ENCODE results near the gene TMEM151B.
"Not testable (repeated sequence)": the region's sequence is repeated elsewhere in the genome, so short reads cannot be mapped to it uniquely, and the experiment has no call there.

Gene TMEM151B

GRCh38 chr6:44228031-44228430 is 42.2 kb upstream of the TMEM151B start:
- no peak overlapping the region for H3K4me3 ChIP-seq (ENCODE audit: low read length)

GRCh38 chr6:44228433-44228832 is 41.8 kb upstream of the TMEM151B start:
- no peak overlapping the region for H3K4me3 ChIP-seq (ENCODE audit: low read length)
- TF ChIP-seq ZNF274 (IDR thresholded peaks at IDR 0.05; ENCODE audit: low read depth, low read length) = no peak

More at GRCh38 chr6:44228031-44228430, 42.2 kb upstream of the TMEM151B start:
- TF ChIP-seq ZNF274 (IDR thresholded peaks at IDR 0.05; ENCODE audit: low read depth, low read length) = no peak

- no peak for TF ChIP-seq ZNF274 (IDR thresholded peaks at IDR 0.05; ENCODE audit: low read depth, low read length)
- no peak overlapping the region for H3K4me3 ChIP-seq (ENCODE audit: low read length)
These were observed 41.4 kb upstream of the TMEM151B start for GRCh38 chr6:44228836-44229235.

GRCh38 chr6:44229376-44230033 is 40.7 kb upstream of the TMEM151B start:
- H3K4me3 ChIP-seq (ENCODE audit: low read length) = no peak overlapping the region
- TF ChIP-seq ZNF274 (IDR thresholded peaks at IDR 0.05; ENCODE audit: low read depth, low read length) = no peak

GRCh38 chr6:44230034-44230675 is 40.1 kb upstream of the TMEM151B start:
- no peak overlapping the region for H3K4me3 ChIP-seq (ENCODE audit: low read length)
- TF ChIP-seq ZNF274 (IDR thresholded peaks at IDR 0.05; ENCODE audit: low read depth, low read length) = no peak

GRCh38 chr6:44231426-44231825 is 38.8 kb upstream of the TMEM151B start:
- not testable (repeated sequence) for H3K4me3 ChIP-seq (ENCODE audit: low read length)

GRCh38 chr6:44232676-44233566 is 37.3 kb upstream of the TMEM151B start:
- no peak overlapping the region for H3K4me3 ChIP-seq (ENCODE audit: low read length)
- TF ChIP-seq ZNF274 (IDR thresholded peaks at IDR 0.05; ENCODE audit: low read depth, low read length) = no peak

GRCh38 chr6:44233567-44234100 is 36.6 kb upstream of the TMEM151B start:
- H3K4me3 ChIP-seq (ENCODE audit: low read length) = no peak overlapping the region
- no peak for TF ChIP-seq ZNF274 (IDR thresholded peaks at IDR 0.05; ENCODE audit: low read depth, low read length)

GRCh38 chr6:44234101-44235025 is 35.9 kb upstream of the TMEM151B start:
- H3K4me3 ChIP-seq (ENCODE audit: low read length) = no peak overlapping the region
- TF ChIP-seq ZNF274 (IDR thresholded peaks at IDR 0.05; ENCODE audit: low read depth, low read length) = no peak

GRCh38 chr6:44235269-44235668 is 35.0 kb upstream of the TMEM151B start:
- TF ChIP-seq ZNF274 (IDR thresholded peaks at IDR 0.05; ENCODE audit: low read depth, low read length) = no peak
- H3K4me3 ChIP-seq (ENCODE audit: low read length) = no peak overlapping the region

- H3K4me3 ChIP-seq (ENCODE audit: low read length) = no peak overlapping the region
- TF ChIP-seq ZNF274 (IDR thresholded peaks at IDR 0.05; ENCODE audit: low read depth, low read length) = no peak
These were observed 34.2 kb upstream of the TMEM151B start for GRCh38 chr6:44235891-44236516.

- peak overlapping the region; percentile 48; the same call in 1 of the 2 replicates for H3K4me3 ChIP-seq (ENCODE audit: low read length)
- TF ChIP-seq ZNF274 (IDR thresholded peaks at IDR 0.05; ENCODE audit: low read depth, low read length) = no peak
These were observed 33.0 kb upstream of the TMEM151B start for GRCh38 chr6:44237021-44237812.
